WI38 (cell line): ENCODE data around the gene FAM181A.

Experiments used
- H3K4me3 ChIP-seq: 2 replicates; pipeline ENCODE4 v1.5.1; 2011; ENCODE audit warnings: low read depth, mild to moderate bottlenecking, control low read depth, low read length
- CTCF ChIP-seq: IDR thresholded peaks from 2 replicates; pipeline ENCODE4 v1.5.1; 2012; ENCODE audit warnings: low read depth, mild to moderate bottlenecking, control low read depth, low read length

The FAM181A gene

GRCh38 chr14:93924592-93925355 is 2.4 kb upstream of the FAM181A start:
- no peak for TF ChIP-seq CTCF
- H3K4me3 ChIP-seq, result no peak overlapping the region

GRCh38 chr14:93925374-93925895 is 1.7 kb upstream of the FAM181A start:
- TF ChIP-seq CTCF, result no peak

GRCh38 chr14:93926245-93926872 is 785 bp upstream of the FAM181A start:
- TF ChIP-seq CTCF, result no peak
- no peak overlapping the region for H3K4me3 ChIP-seq

More at GRCh38 chr14:93925374-93925895, 1.7 kb upstream of the FAM181A start:
- no peak overlapping the region for H3K4me3 ChIP-seq

GRCh38 chr14:93927800-93928145 is 629 bp downstream of the FAM181A start:
- no peak overlapping the region for H3K4me3 ChIP-seq
- no peak for TF ChIP-seq CTCF

GRCh38 chr14:93928184-93929047 is 1.3 kb downstream of the FAM181A start:
- no peak overlapping the region for H3K4me3 ChIP-seq
- no peak for TF ChIP-seq CTCF

- TF ChIP-seq CTCF, result no peak
- no peak overlapping the region for H3K4me3 ChIP-seq
Observed at GRCh38 chr14:93929048-93929535, 1.9 kb downstream of the FAM181A start.

- H3K4me3 ChIP-seq, result no peak overlapping the region
- TF ChIP-seq CTCF, result no peak
Observed at GRCh38 chr14:93929657-93930056, 2.5 kb downstream of the FAM181A start.
